ENCODE measurements around the gene COPS8.

DNA sequence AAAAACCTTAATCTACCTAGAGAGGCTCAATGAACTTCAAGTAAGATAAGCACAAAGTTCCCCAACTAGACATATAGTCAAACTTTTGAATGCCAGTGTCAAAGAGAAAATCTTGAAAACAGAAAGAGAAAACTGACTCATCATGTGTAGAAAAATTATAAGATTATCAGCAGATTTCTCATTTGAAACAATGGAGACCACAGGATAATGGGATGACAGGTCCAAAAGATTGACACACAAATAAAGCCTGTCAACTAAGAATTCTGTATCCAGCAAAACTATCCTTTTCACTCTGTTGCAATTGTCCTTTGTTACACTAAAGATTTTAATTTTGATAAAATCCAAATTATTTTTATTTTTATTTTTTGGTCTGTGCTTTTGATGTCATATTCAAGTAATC is 61.6 kb downstream of the COPS8 start:
- TF ChIP-seq, protein P1, sequence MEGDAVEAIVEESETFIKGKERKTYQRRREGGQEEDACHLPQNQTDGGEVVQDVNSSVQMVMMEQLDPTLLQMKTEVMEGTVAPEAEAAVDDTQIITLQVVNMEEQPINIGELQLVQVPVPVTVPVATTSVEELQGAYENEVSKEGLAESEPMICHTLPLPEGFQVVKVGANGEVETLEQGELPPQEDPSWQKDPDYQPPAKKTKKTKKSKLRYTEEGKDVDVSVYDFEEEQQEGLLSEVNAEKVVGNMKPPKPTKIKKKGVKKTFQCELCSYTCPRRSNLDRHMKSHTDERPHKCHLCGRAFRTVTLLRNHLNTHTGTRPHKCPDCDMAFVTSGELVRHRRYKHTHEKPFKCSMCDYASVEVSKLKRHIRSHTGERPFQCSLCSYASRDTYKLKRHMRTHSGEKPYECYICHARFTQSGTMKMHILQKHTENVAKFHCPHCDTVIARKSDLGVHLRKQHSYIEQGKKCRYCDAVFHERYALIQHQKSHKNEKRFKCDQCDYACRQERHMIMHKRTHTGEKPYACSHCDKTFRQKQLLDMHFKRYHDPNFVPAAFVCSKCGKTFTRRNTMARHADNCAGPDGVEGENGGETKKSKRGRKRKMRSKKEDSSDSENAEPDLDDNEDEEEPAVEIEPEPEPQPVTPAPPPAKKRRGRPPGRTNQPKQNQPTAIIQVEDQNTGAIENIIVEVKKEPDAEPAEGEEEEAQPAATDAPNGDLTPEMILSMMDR (IDR thresholded peaks at IDR 0.05): no peak
- TF ChIP-seq POLR2AphosphoS5 (IDR thresholded peaks at IDR 0.05; ENCODE audit: insufficient read depth in 1 of 2, low read depth in 1 of 2): no peak
- TF ChIP-seq POLR2A (IDR thresholded peaks at IDR 0.05): no peak
